Measurements from ENCODE around the gene PACRGL. TPM values are rescaled to one million over a fixed set of nuclear protein-coding genes. Genes with fewer than 3 reads are reported as not detected.

PACRGL gene
- total RNA-seq (2013; cell fraction: nucleolus; rRNA removed) = 66.8 and 73.9 TPM in 2 replicates
- total RNA-seq (2014; rRNA removed) = 12.1 and 12.7 TPM in 2 replicates
- total RNA-seq (2014; rRNA removed; fragmentation: Illumina TruSeq; extraction: Trizol) = 8.4 and 8.8 TPM in 2 replicates
- 6.9 and 9.4 TPM in 2 replicates for total RNA-seq (2021)
- polyA plus RNA-seq (2011; ENCODE audit: low read depth) = 3.5 TPM
- polyA plus RNA-seq (2011; rRNA removed) = 13.7 and 19.6 TPM in 2 replicates
- polyA plus RNA-seq (2011; cell fraction: cytosol; rRNA removed) = 6.0 and 6.4 TPM in 2 replicates
- polyA plus RNA-seq (2011; cell fraction: nucleus; rRNA removed) = 12.9 and 16.8 TPM in 2 replicates
- polyA plus RNA-seq (2012) = 3.5 and 4.6 TPM in 2 replicates
- polyA plus RNA-seq (2014; fragmentation: Illumina TruSeq; extraction: Trizol) = 6.8 and 12.3 TPM in 2 replicates
- 1 to 10 TPM; 1.7 to 2.1 TPM for polyA plus RNA-seq (2014; fragmentation: Nextera tagmentation; extraction: Ambion mirVana)
- 11.8 and 17.2 TPM in 2 replicates for polyA plus RNA-seq (2014; rRNA removed)
- 1 to 10 TPM; 4.4 to 7.8 TPM for polyA plus RNA-seq (2016; fragmentation: Nextera tagmentation; extraction: Ambion mirVana)
- 7.9 and 15.1 TPM in 2 replicates for polyA minus RNA-seq (2011; rRNA and poly(A)+ RNA removed)
- polyA minus RNA-seq (2011; cell fraction: cytosol; rRNA and poly(A)+ RNA removed) = 5.9 and 7.1 TPM in 2 replicates
- polyA minus RNA-seq (2011; cell fraction: nucleus; rRNA and poly(A)+ RNA removed) = 37.5 and 73.7 TPM in 2 replicates
- Bru-seq, nascent RNA = percentile 66 among the genes with signal in this experiment
- BruChase-seq, experiment 1, labeled RNA remaining after a 6-hour chase = percentile 60 among the genes with signal in this experiment
- percentile 70 among the genes with signal in this experiment for BruChase-seq, experiment 2, labeled RNA remaining after a 2-hour chase
- long read RNA-seq, experiment 1, partial matches to known transcripts = 0 of 5 reads
- long read RNA-seq, experiment 1, other reads (novel, unspliced or antisense) = 2 of 5 reads
- long read RNA-seq, experiment 2, partial matches to known transcripts = 2 of 12 reads
- long read RNA-seq, experiment 2, other reads (novel, unspliced or antisense) = 9 of 12 reads

DNA sequence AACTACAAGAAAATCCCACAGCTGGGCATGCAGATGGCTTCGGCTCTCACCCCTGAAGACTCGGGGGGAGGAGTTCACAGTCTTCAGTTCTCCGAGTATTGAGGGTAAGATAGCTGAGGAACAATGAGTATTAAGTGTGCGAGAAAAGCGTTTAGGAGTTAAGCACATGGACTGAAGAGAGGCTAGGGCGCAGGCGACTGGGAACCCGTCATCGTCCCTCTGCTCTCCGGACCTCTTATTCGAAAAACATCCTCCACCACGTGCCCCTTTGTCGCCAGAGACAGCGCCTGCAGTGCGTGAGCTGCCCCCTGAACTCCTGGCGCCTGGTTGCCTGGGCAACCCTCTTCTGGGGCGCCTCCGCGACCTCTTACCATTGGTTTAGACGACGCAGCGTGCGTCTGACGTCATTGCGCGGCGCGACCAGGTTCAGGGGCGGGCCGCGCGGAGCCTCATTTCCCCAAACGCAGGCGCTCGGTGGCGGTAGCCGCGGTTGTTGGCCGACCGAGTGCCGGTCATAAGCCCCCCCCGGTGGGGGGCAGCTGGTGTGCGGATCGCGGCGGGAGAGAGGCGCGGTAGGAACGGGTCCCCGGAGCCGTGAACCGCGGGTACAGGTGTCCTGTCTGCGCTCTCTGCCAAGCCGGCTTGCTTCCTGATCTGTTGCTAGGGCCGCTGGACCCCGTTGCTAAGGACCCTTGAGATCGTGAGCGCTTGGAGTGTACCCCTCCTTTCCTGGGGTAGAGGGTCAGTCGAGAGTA lies at the start of gene PACRGL:
TSS of gene PACRGL (plus strand) at position 452 of the 755 bp plus-strand sequence. CDS start 4,024 bp downstream, outside the sequence.
- SMC1A ChIA-PET (ENCODE audit: uncharacterized antibody, unreplicated experiment) = interaction anchor here (1.1 to 1.4 kb wide), 3 partner anchors 15 to 232 kb away, joined by 3 to 4 read pairs (median 4); no protein-coding TSS in a partner anchor
- TF ChIP-seq RCOR1 (conservative IDR thresholded peaks at IDR 0.05; ENCODE audit: low read depth, low read length) (no peak), HDAC6 (IDR thresholded peaks at IDR 0.05; ENCODE audit: unreplicated experiment) (no peak), BMI1 (IDR thresholded peaks at IDR 0.05; ENCODE audit: borderline replicate concordance) (peak; percentile 95), IRF4 (IDR thresholded peaks at IDR 0.05; ENCODE audit: low read depth, low read length) (no peak), SMAD1 (IDR thresholded peaks at IDR 0.05; ENCODE audit: low read depth, partially characterized antibody) (no peak), EZH2 (IDR thresholded peaks at IDR 0.05; ENCODE audit: borderline replicate concordance, control insufficient read depth, low read depth, low read length) (no peak), NR2F1 (conservative IDR thresholded peaks at IDR 0.05) (peak; percentile 96), NFIC (IDR thresholded peaks at IDR 0.05; ENCODE audit: low read depth, low read length) (no peak), NFXL1 (IDR thresholded peaks at IDR 0.05; ENCODE audit: borderline replicate concordance) (no peak), POLR2AphosphoS2 (IDR thresholded peaks at IDR 0.05; ENCODE audit: low read depth, low read length) (peak; percentile 41; the same call in 1 of the 2 replicates), EED (IDR thresholded peaks at IDR 0.05; ENCODE audit: low read depth) (no peak), EGR1 (IDR thresholded peaks at IDR 0.05; ENCODE audit: borderline replicate concordance in 1 of 2, low read depth in 2 of 2, low read length in 2 of 2) (peak; percentile 42 to 56; a peak in 2 of 3 replicates), ZSCAN29 (IDR thresholded peaks at IDR 0.05) (no peak)
- TF ChIP-seq, protein P1, sequence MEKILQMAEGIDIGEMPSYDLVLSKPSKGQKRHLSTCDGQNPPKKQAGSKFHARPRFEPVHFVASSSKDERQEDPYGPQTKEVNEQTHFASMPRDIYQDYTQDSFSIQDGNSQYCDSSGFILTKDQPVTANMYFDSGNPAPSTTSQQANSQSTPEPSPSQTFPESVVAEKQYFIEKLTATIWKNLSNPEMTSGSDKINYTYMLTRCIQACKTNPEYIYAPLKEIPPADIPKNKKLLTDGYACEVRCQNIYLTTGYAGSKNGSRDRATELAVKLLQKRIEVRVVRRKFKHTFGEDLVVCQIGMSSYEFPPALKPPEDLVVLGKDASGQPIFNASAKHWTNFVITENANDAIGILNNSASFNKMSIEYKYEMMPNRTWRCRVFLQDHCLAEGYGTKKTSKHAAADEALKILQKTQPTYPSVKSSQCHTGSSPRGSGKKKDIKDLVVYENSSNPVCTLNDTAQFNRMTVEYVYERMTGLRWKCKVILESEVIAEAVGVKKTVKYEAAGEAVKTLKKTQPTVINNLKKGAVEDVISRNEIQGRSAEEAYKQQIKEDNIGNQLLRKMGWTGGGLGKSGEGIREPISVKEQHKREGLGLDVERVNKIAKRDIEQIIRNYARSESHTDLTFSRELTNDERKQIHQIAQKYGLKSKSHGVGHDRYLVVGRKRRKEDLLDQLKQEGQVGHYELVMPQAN (conservative IDR thresholded peaks at IDR 0.05) = peak; percentile 98

More for the DNA sequence above, at the start of gene PACRGL:
- ATAC-seq (peak; percentile 100), FAIRE-seq (peak; percentile 62), DNase-seq (ENCODE audit: low read depth, low spot score) (peak; percentile 50)
- Histone ChIP-seq H3K4me1 (ENCODE audit: control insufficient read depth, insufficient read depth, low read length) (peaks cover 4% of the 10 kb centered on the region; the same call in 1 of the 2 replicates), H3K79me2 (ENCODE audit: control insufficient read depth, insufficient read depth, low read length) (peaks cover 6% of the 10 kb centered on the region), H2AFZ (ENCODE audit: control insufficient read depth, low read depth, low read length) (peak within 1 kb of the TSS; percentile 93), H4K20me1 (ENCODE audit: control insufficient read depth, insufficient read depth) (no peaks in the 10 kb centered on the region), H3K36me3 (ENCODE audit: control insufficient read depth in 2 of 2, insufficient read depth in 2 of 2, low read length in 1 of 2) (no peaks in the 10 kb centered on the region), H3K27me3 (replicated peaks in 1 of 2; ENCODE audit: control insufficient read depth in 2 of 2, insufficient read depth in 2 of 2, low read length in 1 of 2) (no peaks in the 10 kb centered on the region), H3K9ac (ENCODE audit: control insufficient read depth, insufficient read depth, low read length) (peak within 1 kb of the TSS; percentile 75), H3K27ac (ENCODE audit: control insufficient read depth, insufficient read depth) (peak within 1 kb of the TSS; percentile 48), H3K4me3 (peak within 1 kb of the TSS; percentile 77), H3K9me3 (replicated peaks; ENCODE audit: control insufficient read depth, insufficient read depth, low read length) (no peaks in the 10 kb centered on the region), H3K4me2 (ENCODE audit: control insufficient read depth, insufficient read depth) (peak within 1 kb of the TSS; percentile 80)
- ChIA-PET POLR2A (no interaction called here), CTCF (interaction anchor here (1.0 to 6.3 kb wide), 4 partner anchors 8 to 1067 kb away, joined by 4 to 49 read pairs (median 6); no protein-coding TSS in a partner anchor), RAD21 (ENCODE audit: unreplicated experiment) (no interaction called here)
- intact Hi-C loops (cut with micrococcal nuclease; ENCODE audit: unreplicated experiment) (no loop called here), in situ Hi-C loops (cut with MboI) (no loop called here)
- WGBS (ENCODE audit: insufficient coverage, insufficient replicate concordance, low lambda C conversion rate, missing lambda C conversion rate) = under 1% methylated on average over 60 of the region's 60 CpGs
- no TSS peak for BruUV-seq (replicated peaks)
